HCEC 1CT (cell line): ENCODE results near the gene POLD2.
"Not testable (repeated sequence)": the region's sequence is repeated elsewhere in the genome, so short reads cannot be mapped to it uniquely, and the experiment has no call there.

Experiments used
- DNase-seq: peaks from one replicate; pipeline ENCODE4 v3.0.0-alpha.2; 2017

The POLD2 gene

GRCh38 chr7:44123190-44124003, at the start of gene POLD2:
Gene POLD2, minus strand, starts transcription at chr7:44123548. Its CDS starts 1,495 bp downstream, at chr7:44122053.
- DNase-seq: peak; percentile 95

GRCh38 chr7:44172803-44173424, 49.6 kb upstream of the POLD2 start:
- DNase-seq: no peak

- no peak for DNase-seq
Observed at GRCh38 chr7:44172352-44172751, 49.0 kb upstream of the POLD2 start.

- not testable (repeated sequence) for DNase-seq
Observed at GRCh38 chr7:44171901-44172300, 48.6 kb upstream of the POLD2 start.

- DNase-seq: no peak
Observed at GRCh38 chr7:44167920-44168319, 44.6 kb upstream of the POLD2 start.

- DNase-seq: peak; percentile 87
Observed at GRCh38 chr7:44163591-44163990, 40.2 kb upstream of the POLD2 start.

- no peak for DNase-seq
Observed at GRCh38 chr7:44162785-44163395, 39.5 kb upstream of the POLD2 start.

- no peak for DNase-seq
Observed at GRCh38 chr7:44162179-44162578, 38.8 kb upstream of the POLD2 start.

- DNase-seq: no peak
Observed at GRCh38 chr7:44161371-44161770, 38.0 kb upstream of the POLD2 start.

- DNase-seq: no peak
Observed at GRCh38 chr7:44159824-44160630, 36.7 kb upstream of the POLD2 start.

- no peak for DNase-seq
Observed at GRCh38 chr7:44158873-44159631, 35.7 kb upstream of the POLD2 start.

- no peak for DNase-seq
Observed at GRCh38 chr7:44158096-44158872, 34.9 kb upstream of the POLD2 start.

GRCh38 chr7:44157116-44158080, 34.0 kb upstream of the POLD2 start:
- DNase-seq: no peak

GRCh38 chr7:44156453-44157010, 33.2 kb upstream of the POLD2 start:
- DNase-seq: no peak

- no peak for DNase-seq
Observed at GRCh38 chr7:44155191-44156185, 32.1 kb upstream of the POLD2 start.

GRCh38 chr7:44154703-44155102, 31.4 kb upstream of the POLD2 start:
- no peak for DNase-seq

GRCh38 chr7:44153948-44154335, 30.6 kb upstream of the POLD2 start:
- DNase-seq: no peak
